Retina (tissue), 1 donor: Measurements from ENCODE around the gene SLC39A11.

Experiments used
- DNase-seq: peaks from one replicate; pipeline ENCODE4 v3.0.0-alpha.2; 2016

The SLC39A11 gene

GRCh38 chr17:73042809-73043685, 49.4 kb downstream of the SLC39A11 start:
- no peak for DNase-seq

DNA sequence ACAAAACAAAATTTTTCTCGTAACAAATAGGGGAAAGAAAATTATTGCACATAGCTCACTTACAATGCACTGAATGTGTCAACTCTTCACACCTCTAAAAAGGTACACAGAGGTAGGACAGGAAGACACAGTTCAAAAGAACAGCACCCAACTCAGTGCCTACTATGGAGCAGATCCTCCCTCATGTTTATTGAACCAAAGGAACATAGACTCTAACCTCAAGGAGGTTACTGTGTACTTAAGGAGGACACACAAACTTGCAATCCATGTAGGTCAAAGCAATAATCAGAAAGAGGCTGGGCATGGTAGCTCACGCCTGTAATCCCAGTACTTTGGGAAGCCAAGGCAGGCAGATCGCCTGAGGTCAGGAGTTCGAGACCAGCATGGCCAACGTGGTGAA, 50.3 kb downstream of the SLC39A11 start:
- no peak for DNase-seq

- DNase-seq, result no peak
Measured at GRCh38 chr17:73039282-73039681, 53.2 kb downstream of the SLC39A11 start.

- peak; percentile 25 for DNase-seq
Measured at GRCh38 chr17:73031472-73031871, 61.0 kb downstream of the SLC39A11 start.

GRCh38 chr17:73030995-73031394, 61.5 kb downstream of the SLC39A11 start:
- DNase-seq, result no peak

- peak; percentile 61 for DNase-seq
Measured at GRCh38 chr17:73030501-73030921, 62.0 kb downstream of the SLC39A11 start.

DNA sequence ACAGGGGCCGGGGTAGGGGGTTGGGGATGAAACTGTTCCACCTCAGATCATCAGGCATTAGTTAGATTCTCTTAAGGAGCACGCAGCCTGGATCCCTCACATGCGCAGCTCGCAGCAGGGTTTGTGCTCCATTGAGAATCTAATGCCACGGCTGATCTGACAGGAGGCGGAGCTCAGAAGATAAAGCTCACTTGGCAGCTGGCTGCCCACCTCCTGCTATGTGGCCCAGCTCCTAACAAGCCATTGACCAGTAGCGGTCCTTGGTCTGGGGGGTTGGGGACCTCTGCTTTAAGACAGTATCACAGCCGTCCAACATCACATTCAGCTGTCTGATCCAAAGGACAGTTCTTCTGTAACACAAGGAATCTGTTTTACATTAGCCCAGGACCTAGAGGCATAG, 62.5 kb downstream of the SLC39A11 start:
- DNase-seq, result peak; percentile 75

GRCh38 chr17:73029021-73029420, 63.5 kb downstream of the SLC39A11 start:
- no peak for DNase-seq

GRCh38 chr17:73028299-73028755, 64.2 kb downstream of the SLC39A11 start:
- DNase-seq, result peak; percentile 49

DNA sequence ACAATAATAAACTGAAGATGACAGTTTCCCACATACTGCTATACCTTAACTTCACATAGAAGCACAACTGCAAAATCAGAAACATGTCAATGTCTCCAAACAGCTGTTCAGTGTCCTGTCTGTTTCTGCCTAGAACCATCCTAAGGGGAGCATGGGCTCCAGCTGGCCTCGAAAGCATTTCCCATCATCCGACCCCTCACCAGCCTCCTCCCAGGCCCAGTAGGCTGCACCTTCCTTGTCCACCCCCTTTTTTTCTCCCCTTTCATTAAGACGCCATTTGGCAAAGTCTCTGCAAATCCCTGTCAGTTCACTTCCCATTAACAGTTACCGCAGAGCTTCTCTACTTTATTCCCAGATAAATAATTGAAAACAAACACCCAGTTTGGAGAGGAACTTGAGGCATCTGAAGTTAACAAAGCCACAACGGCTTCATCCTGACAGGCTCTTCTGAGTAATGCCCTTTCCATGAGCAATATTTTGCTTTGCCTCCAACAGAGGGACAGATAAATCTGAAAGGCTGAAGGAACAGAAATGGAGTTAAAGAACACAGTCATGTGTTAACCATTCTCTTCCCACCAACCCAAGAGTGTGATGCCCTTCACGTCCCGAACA, 65.3 kb downstream of the SLC39A11 start:
- peak; percentile 29 for DNase-seq

DNA sequence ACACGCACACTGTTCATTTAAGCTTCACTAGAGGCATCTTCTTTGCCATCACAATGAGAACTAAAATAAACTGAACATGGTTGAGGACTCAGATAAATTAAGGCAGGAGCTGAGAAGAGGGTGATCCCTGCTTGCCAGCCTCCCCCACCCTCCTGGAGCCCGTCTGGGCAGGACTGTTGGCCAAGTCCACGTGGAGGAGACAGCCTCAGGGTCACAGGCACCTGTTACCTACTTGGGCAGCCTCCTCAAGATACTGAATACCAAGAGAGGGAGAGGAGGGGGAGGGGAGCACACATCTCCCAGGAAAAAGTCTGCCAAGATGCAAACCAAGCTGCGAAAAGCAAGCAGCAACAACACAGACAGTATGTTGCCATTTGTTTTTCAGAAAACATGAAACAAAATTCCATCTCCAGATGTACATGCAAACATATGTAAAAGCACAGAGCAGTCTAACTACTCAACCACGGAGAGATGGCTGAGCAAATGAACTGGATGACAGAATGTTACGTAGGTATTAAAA, 67.4 kb downstream of the SLC39A11 start:
- no peak for DNase-seq

- DNase-seq, result no peak
Measured at GRCh38 chr17:73023759-73024158, 68.7 kb downstream of the SLC39A11 start.

- no peak for DNase-seq
Measured at GRCh38 chr17:73022694-73023093, 69.8 kb downstream of the SLC39A11 start.

DNA sequence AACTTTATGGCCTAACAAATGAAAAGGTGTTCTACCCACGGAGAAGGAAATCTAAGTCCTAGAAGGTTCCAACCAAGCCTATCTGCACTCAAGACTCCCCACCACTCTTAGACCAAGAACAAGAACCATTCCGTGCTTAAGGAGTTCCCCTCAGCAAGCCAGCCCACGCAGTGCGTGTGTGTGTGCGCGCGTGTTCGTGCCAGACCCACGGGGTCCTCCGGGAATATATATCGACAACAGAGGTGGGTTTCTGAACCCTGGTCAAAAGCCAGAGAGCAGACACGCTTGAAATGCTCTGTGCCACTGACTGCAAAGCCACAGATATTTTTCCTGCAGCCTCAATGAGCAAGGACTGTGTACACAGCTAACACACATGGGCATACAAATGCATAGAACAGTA, 70.7 kb downstream of the SLC39A11 start:
- no peak for DNase-seq

GRCh38 chr17:73020110-73020509, 72.4 kb downstream of the SLC39A11 start:
- no peak for DNase-seq

DNA sequence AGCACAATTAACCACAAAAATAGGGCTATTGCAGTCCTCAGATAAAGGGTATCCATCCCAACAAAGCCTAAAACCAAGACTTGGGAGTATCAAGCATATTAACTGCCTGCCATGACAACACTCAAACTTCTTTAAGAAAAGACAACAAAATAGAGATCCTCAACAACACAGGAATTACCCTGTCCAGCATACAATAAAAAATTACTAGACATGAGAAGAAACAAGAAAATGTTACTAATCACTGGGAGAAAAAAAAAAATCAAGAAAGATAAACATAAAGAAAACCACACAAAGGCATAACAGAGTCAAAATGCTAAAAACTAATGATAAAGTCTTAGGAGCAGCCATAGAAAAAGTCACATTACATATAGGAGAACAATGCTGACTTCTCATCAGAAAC, 73.9 kb downstream of the SLC39A11 start:
- DNase-seq, result no peak

GRCh38 chr17:73017658-73018057, 74.8 kb downstream of the SLC39A11 start:
- no peak for DNase-seq

GRCh38 chr17:73015722-73016276, 76.7 kb downstream of the SLC39A11 start:
- DNase-seq, result no peak

GRCh38 chr17:73013816-73014663, 78.4 kb downstream of the SLC39A11 start:
- DNase-seq, result peak; percentile 31

DNA sequence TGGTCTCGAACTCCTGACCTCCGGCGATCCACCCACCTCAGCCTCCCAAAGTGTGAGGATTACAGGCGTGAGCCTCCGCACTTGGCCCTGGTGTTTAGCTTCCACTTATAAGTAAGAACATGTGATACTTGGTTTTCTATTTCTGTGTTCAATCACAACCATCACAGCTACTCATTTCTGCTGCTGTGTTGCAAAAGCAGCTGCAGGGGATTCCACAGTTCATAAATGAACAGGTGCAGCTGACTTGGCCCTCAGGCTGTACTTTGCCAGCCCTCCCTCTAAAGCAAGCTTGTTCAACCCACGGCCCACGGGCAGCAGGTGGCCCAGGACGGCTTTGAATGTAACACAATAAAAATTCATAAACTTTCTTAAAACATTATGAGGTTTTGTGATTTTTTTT, 79.2 kb downstream of the SLC39A11 start:
- peak; percentile 13 for DNase-seq

GRCh38 chr17:73011016-73011486, 81.4 kb downstream of the SLC39A11 start:
- DNase-seq, result no peak

- no peak for DNase-seq
Measured at GRCh38 chr17:73010414-73010813, 82.1 kb downstream of the SLC39A11 start.

- no peak for DNase-seq
Measured at GRCh38 chr17:73007407-73007806, 85.1 kb downstream of the SLC39A11 start.
